Spleen (tissue), 13 donors: Measurements from ENCODE around the gene FUCA1. TPM values are rescaled to one million over a fixed set of nuclear protein-coding genes. Genes with fewer than 3 reads are reported as not detected.
A peak's percentile ranks its signal among the peaks of the same experiment; 100 is the strongest.

Experiments
- DNase-seq: peaks from one replicate; pipeline ENCODE4 v3.0.0-alpha.2; 2020
- H3K27ac ChIP-seq, 8 donors: fragments of 200-600 bp; sonication (generic) in 7 of 8; 1 replicate in 4 of 8; 2 replicates in 4 of 8; pipeline versions ENCODE4 v1.5.0 to v1.8.0; 2016 to 2021; ENCODE audit warnings: inconsistent platforms in 4 of 8, mild to moderate bottlenecking in 4 of 8, moderate library complexity in 1 of 8
- H3K27me3 ChIP-seq, 7 donors: fragments of 200-600 bp; sonication (generic) in 6 of 7; replicated peaks in 1 of 7; 1 replicate in 4 of 7; 2 replicates in 3 of 7; pipeline versions ENCODE4 v1.5.0 to v1.8.0; 2016 to 2021; ENCODE audit warnings: inconsistent platforms in 3 of 7, mild to moderate bottlenecking in 1 of 7
- H3K36me3 ChIP-seq, 6 donors: fragments of 200-600 bp; sonication (generic) in 5 of 6; 1 replicate in 4 of 6; 2 replicates in 2 of 6; pipeline versions ENCODE4 v1.5.0 to v1.8.0; 2016 to 2021; ENCODE audit warnings: inconsistent platforms in 2 of 6
- H3K4me1 ChIP-seq, 6 donors: fragments of 200-600 bp; sonication (generic) in 5 of 6; 1 replicate in 3 of 6; 2 replicates in 3 of 6; pipeline versions ENCODE4 v1.5.0 to v1.8.0; 2016 to 2021; ENCODE audit warnings: inconsistent platforms in 3 of 6
- H3K4me3 ChIP-seq, 8 donors: fragments of 200-600 bp; sonication (generic) in 7 of 8; 1 replicate in 4 of 8; 2 replicates in 4 of 8; pipeline versions ENCODE4 v1.5.0 to v1.8.0; 2016 to 2021; ENCODE audit warnings: inconsistent platforms in 4 of 8, mild to moderate bottlenecking in 4 of 8, moderate library complexity in 2 of 8
- H3K9me3 ChIP-seq, 8 donors: fragments of 200-600 bp; sonication (generic) in 7 of 8; 1 replicate in 4 of 8; 2 replicates in 4 of 8; pipeline versions ENCODE4 v1.5.0 to v1.8.0; 2016 to 2021; ENCODE audit warnings: inconsistent platforms in 4 of 8
- POLR2A ChIP-seq, 3 donors: fragments of 450-650 bp; IDR thresholded peaks; one replicate each; pipeline ENCODE4 v1.5.1; 2017; ENCODE audit warnings: antibody characterized with exemption in 3 of 3, mild to moderate bottlenecking in 1 of 3
- POLR2AphosphoS5 ChIP-seq, 3 donors: sonication (generic); formaldehyde crosslinking; IDR thresholded peaks; one replicate each; pipeline ENCODE4 v1.5.1; 2017; ENCODE audit warnings: antibody characterized with exemption in 3 of 3
- WGBS, 5 donors: extraction: QIAGEN DNeasy Blood & Tissue Kit in 3 of 5; methylation state at CpG; one replicate each; pipeline versions ENCODE4 v1.1.5 to v1.1.7; 2013 to 2018; 5-methylcytosine and 5-hydroxymethylcytosine counted together
- intact Hi-C: fragments of 100-400 bp; cut with DNase I; formaldehyde crosslinking; loops from one replicate; pipeline ENCODE4 v1.15.0; 2023; ENCODE audit warnings: low total_unique reads
- long read RNA-seq, 2 donors: transcript quantifications; one replicate each; lab custom pipeline, GENCODE V29; 2026
- polyA plus RNA-seq, 3 donors: library from polyadenylated mRNA; stranded (reverse); fragments of 200-250 nt; gene quantifications; one replicate each; pipeline ENCODE4 v1.2.1, GENCODE V29; 2013
- total RNA-seq, 7 donors: library from RNA; depleted of rRNA in 3 of 7; stranded (reverse); fragments of >200 nt in 3 of 7; fragmentation: NEBNext Ultra II Directional in 4 of 7; extraction: Animal tissue kit (Norgen Biotek cat#: 25700) in 4 of 7; gene quantifications; one replicate each; pipeline versions ENCODE4 v1.1.0 to v1.2.1, GENCODE V29; 2016 to 2021
- TF ChIP-seq, protein P1 (sequence below), 11 experiments: fragments of 200-600 bp in 7 of 11; fragments of 450-650 bp in 4 of 11; sonication (generic) in 4 of 11; IDR thresholded peaks in 8 of 11; conservative IDR thresholded peaks in 3 of 11; 1 replicate in 7 of 11; 2 replicates in 4 of 11; pipeline versions ENCODE4 v1.4.0 to v1.8.0; 2016 to 2021; ENCODE audit warnings: antibody characterized with exemption in 11 of 11, inconsistent platforms in 4 of 11, mild to moderate bottlenecking in 1 of 11
- donor health status: healthy with polysubstance abuse.
- donor health status: DM: no; HTN: no; CAD: no; lungs with moderate emphysema.
- donor health status: DM: no; HTN: no; CAD: no.
- donor health status: Bipolar disorder and iron deficiency.
- donor health status: healthy.
- donor health status: DM: no; HTN: no; CAD: no.
- donor health status: DM: yes; HTN: yes; CAD: no.

The FUCA1 gene
- 100 to 1,000 TPM in 1 of 7 donors, 10 to 100 TPM in 6; 51.9 to 106 (median 78.8) TPM for total RNA-seq
- 10 to 100 TPM; 36.3 to 62.6 (median 40.8) TPM for polyA plus RNA-seq
- long read RNA-seq, donor 1, transcript FUCA1-201 (8 exons, 2,047 nt), result major isoform, 39 of 39 reads
- long read RNA-seq, donor 1, partial matches to known transcripts, result 0 of 39 reads
- long read RNA-seq, donor 1, other reads (novel, unspliced or antisense), result 0 of 39 reads
- long read RNA-seq, donor 2, transcript FUCA1-201 (8 exons, 2,047 nt), result major isoform, 15 of 20 reads
- long read RNA-seq, donor 2, partial matches to known transcripts, result 5 of 20 reads
- long read RNA-seq, donor 2, other reads (novel, unspliced or antisense), result 0 of 20 reads

DNA sequence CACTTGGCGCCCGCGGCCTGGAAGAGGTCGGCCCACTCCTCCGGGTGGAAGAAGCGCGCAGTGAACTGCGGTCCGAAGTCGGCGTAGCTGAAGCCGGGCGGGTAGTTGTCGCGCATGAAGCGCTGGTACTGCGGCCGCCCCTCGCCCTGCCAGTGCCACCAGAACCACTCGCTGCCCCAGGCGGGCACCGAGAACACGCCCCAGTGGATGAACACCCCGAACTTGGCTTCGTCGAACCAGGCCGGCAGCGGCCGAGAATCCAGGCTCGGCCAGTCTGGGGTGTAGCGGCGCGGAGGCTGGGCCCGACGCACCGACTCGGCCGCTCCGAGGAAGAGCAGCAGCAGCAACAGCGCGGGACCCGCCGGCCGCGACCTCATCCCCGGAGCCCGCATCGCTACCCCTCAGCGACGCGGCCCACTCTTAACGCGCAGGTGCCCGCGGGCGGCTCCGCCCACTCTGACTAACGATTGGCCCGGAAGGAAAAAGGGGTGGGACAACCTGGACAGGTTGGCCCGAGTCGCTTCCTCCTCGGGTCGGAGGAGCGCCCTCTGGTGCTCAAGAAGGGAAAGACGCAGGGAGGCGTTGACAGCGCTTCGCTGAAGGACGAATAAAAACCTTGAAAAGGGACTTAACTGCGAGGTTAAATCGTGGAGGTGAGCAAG, at the start of gene FUCA1:
Gene FUCA1, minus strand, starts transcription at position 396 of the 662 bp plus-strand sequence. Its CDS starts 4 bp downstream, at position 392.
- no peaks in the 10 kb centered on the region for H3K9me3 ChIP-seq
- whole genome bisulfite sequencing, 5 donors, result 0 to 1% (median 1%) methylated on average over 32 to 71 of the region's 71 CpGs
- no peaks in the 10 kb centered on the region for H3K27me3 ChIP-seq
- intact Hi-C loops, result no loop called here
- H3K4me1 ChIP-seq, result peaks cover 18 to 60% (median 38%) of the 10 kb centered on the region in 6 donors
- TF ChIP-seq POLR2A (IDR thresholded peaks at IDR 0.05) (peak; percentile 3 to 46 (median 43)), POLR2AphosphoS5 (IDR thresholded peaks at IDR 0.05) (peak; percentile 91 to 95 (median 95))
- TF ChIP-seq, protein P1, sequence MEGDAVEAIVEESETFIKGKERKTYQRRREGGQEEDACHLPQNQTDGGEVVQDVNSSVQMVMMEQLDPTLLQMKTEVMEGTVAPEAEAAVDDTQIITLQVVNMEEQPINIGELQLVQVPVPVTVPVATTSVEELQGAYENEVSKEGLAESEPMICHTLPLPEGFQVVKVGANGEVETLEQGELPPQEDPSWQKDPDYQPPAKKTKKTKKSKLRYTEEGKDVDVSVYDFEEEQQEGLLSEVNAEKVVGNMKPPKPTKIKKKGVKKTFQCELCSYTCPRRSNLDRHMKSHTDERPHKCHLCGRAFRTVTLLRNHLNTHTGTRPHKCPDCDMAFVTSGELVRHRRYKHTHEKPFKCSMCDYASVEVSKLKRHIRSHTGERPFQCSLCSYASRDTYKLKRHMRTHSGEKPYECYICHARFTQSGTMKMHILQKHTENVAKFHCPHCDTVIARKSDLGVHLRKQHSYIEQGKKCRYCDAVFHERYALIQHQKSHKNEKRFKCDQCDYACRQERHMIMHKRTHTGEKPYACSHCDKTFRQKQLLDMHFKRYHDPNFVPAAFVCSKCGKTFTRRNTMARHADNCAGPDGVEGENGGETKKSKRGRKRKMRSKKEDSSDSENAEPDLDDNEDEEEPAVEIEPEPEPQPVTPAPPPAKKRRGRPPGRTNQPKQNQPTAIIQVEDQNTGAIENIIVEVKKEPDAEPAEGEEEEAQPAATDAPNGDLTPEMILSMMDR (IDR thresholded peaks at IDR 0.05 in 8 of 11, conservative IDR thresholded peaks at IDR 0.05 in 3 of 11), result peak; percentile 97 to 99 (median 98)
- peak; percentile 98 for DNase-seq
- H3K36me3 ChIP-seq, result peaks cover 0 to 33% (median 14%) of the 10 kb centered on the region in 6 donors
- H3K27ac ChIP-seq, result peak within 1 kb of the TSS; percentile 46 to 92 (median 82)
- peak within 1 kb of the TSS; percentile 58 to 98 (median 83) for H3K4me3 ChIP-seq

DNA sequence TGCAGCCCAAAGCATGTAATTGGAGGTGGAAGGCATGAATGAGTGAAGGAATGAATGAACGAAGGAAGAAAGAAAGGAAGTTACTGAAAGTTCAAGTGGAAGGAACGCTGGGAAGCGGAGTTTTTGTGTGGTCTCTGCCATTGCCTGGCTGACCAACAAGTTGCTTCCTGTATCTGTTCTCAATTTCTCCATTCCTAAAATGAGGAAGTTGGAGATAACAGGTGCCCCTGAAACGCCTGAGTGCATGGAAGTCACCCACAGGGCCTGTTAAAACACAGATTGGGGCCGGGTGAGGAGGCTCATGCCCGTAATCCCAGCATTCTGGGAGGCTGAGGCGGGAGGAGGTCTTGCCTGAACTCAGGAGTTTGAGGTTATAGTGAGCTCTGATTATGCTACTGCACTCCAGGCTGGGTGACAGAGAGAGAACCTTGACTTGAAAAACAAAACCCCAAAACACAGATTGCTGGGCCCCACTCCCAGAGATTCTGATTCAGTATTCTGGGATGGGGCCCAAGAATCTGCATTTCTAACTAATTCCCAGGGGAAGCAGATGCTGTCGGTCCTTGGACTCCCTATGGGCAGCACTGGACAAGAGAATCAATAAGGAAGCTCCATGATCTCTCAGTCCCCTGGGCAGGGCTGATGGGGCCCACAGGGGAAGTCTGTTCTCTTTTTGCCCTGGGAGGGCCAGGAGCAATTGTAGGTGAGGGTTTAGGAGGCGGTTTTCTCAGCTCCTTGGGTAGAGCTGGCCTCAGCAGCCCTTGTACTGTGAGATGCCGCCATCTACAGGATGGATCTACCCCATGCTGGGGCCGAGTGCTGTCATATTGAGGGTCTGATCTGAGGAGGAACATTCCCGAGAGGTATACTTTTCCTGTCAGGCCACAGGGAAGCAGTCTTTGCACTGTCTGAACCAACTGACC, 48.4 kb upstream of the FUCA1 start:
- H3K36me3 ChIP-seq, result no peaks in the 10 kb centered on the region
- peak overlapping the region in 1 of 8 donors; percentile 1 for H3K4me3 ChIP-seq
- H3K27me3 ChIP-seq, result no peaks in the 10 kb centered on the region
- peak; percentile 89 for DNase-seq
- 16 to 31% (median 26%) methylated on average over 11 to 12 of the region's 12 CpGs for WGBS, 5 donors
- TF ChIP-seq POLR2AphosphoS5 (IDR thresholded peaks at IDR 0.05), result peak in 2 of 3 donors; percentile 23 to 54
- TF ChIP-seq, protein P1 (IDR thresholded peaks at IDR 0.05 in 8 of 11, conservative IDR thresholded peaks at IDR 0.05 in 3 of 11), result peak; percentile 49 to 83 (median 73)
- TF ChIP-seq POLR2A (IDR thresholded peaks at IDR 0.05), result no peak
- H3K27ac ChIP-seq, result peak overlapping the region in 7 of 8 donors; percentile 29 to 80 (median 63)
- peaks cover 12 to 71% (median 44%) of the 10 kb centered on the region in 6 donors for H3K4me1 ChIP-seq
- intact Hi-C loops, result loop anchor here (5.0 kb wide), 1 partner anchor 104 kb away; no protein-coding TSS in a partner anchor
- H3K9me3 ChIP-seq, result no peaks in the 10 kb centered on the region

DNA sequence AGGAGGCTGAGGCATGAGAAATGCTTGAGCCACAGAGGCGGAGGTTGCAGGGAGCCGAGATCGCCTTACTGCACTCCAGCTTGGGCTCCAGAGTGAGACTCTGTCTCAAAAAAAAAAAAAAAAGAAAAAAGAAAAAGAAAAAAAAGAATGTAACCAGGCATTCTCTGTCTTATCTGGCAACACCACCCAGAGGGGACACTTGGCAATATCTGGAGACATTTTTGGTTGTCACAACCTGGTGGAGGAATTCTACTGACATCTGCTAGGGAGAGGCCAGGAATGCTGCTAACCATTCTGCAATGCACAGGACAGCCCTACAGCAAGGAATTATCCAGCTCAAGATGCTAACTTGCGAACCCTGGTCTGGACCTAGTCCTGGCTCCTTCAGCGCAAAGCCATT, 47.4 kb upstream of the FUCA1 start:
- TF ChIP-seq POLR2A (IDR thresholded peaks at IDR 0.05) (no peak), POLR2AphosphoS5 (IDR thresholded peaks at IDR 0.05) (no peak)
- TF ChIP-seq, protein P1 (IDR thresholded peaks at IDR 0.05 in 8 of 11, conservative IDR thresholded peaks at IDR 0.05 in 3 of 11), result no peak
- H3K27me3 ChIP-seq, result no peaks in the 10 kb centered on the region
- H3K36me3 ChIP-seq, result no peaks in the 10 kb centered on the region
- DNase-seq, result no peak
- intact Hi-C loops, result loop anchor here (5.0 kb wide), 1 partner anchor 103 kb away; no protein-coding TSS in a partner anchor
- WGBS, 5 donors, result 88 to 96% (median 92%) methylated on average over 5 of the region's 5 CpGs
- no peak overlapping the region for H3K4me3 ChIP-seq
- peaks cover 12 to 75% (median 48%) of the 10 kb centered on the region in 6 donors for H3K4me1 ChIP-seq
- H3K27ac ChIP-seq, result peak overlapping the region in 3 of 8 donors; percentile 72 to 90 (median 80)
- H3K9me3 ChIP-seq, result no peaks in the 10 kb centered on the region
